Head of caudate nucleus (tissue), 42 donors: ENCODE results near the gene CHPF2.

Source experiments
- DNase-seq, 42 donors: peaks; one replicate each; pipeline versions ENCODE4 v3.0.0 to v3.0.0-alpha.2; 2020 to 2021; ENCODE audit warnings: mixed read lengths in 7 of 42
- intact Hi-C: fragments of 100-400 bp; cut with DNase I; formaldehyde crosslinking; loops from one replicate; pipeline ENCODE4 v1.15.0; 2022

The CHPF2 gene

GRCh38 chr7:151272877-151273276, 40.6 kb downstream of the CHPF2 start:
- DNase-seq: no peak
- intact Hi-C loops: no loop called here

GRCh38 chr7:151273651-151274390, 41.5 kb downstream of the CHPF2 start:
- intact Hi-C loops: no loop called here
- peak in 1 of 42 donors; percentile 46 for DNase-seq

- intact Hi-C loops: no loop called here
These were observed 42.1 kb downstream of the CHPF2 start for GRCh38 chr7:151274396-151274795.

GRCh38 chr7:151274936-151275812, 42.9 kb downstream of the CHPF2 start:
- intact Hi-C loops: no loop called here
- no peak for DNase-seq

More at GRCh38 chr7:151274396-151274795, 42.1 kb downstream of the CHPF2 start:
- no peak for DNase-seq

- intact Hi-C loops: no loop called here
- DNase-seq: peak; percentile 22 to 95 (median 76)
These were observed 43.7 kb downstream of the CHPF2 start for GRCh38 chr7:151275813-151276577.

- peak in 41 of 42 donors; percentile 24 to 82 (median 64) for DNase-seq
- intact Hi-C loops: no loop called here
These were observed 44.6 kb downstream of the CHPF2 start for GRCh38 chr7:151276666-151277590.

- DNase-seq: no peak
- intact Hi-C loops: no loop called here
These were observed 45.3 kb downstream of the CHPF2 start for GRCh38 chr7:151277631-151278030.

GRCh38 chr7:151278949-151279348, 46.7 kb downstream of the CHPF2 start:
- intact Hi-C loops: no loop called here
- DNase-seq: no peak

- intact Hi-C loops: no loop called here
- DNase-seq: no peak
These were observed 47.6 kb downstream of the CHPF2 start for GRCh38 chr7:151279868-151280267.

- intact Hi-C loops: no loop called here
- DNase-seq: no peak
These were observed 48.2 kb downstream of the CHPF2 start for GRCh38 chr7:151280388-151281019.

GRCh38 chr7:151281686-151282085, 49.4 kb downstream of the CHPF2 start:
- intact Hi-C loops: no loop called here

GRCh38 chr7:151282111-151282510, 49.8 kb downstream of the CHPF2 start:
- intact Hi-C loops: no loop called here
- DNase-seq: peak in 1 of 42 donors; percentile 38

More at GRCh38 chr7:151281686-151282085, 49.4 kb downstream of the CHPF2 start:
- DNase-seq: no peak

GRCh38 chr7:151283302-151283701, 51.0 kb downstream of the CHPF2 start:
- intact Hi-C loops: no loop called here
- no peak for DNase-seq

- no peak for DNase-seq
- intact Hi-C loops: no loop called here
These were observed 53.9 kb downstream of the CHPF2 start for GRCh38 chr7:151286148-151286547.
